Neutrophil (primary cell): ENCODE data around the gene OPA3.

Source experiments
- H3K27ac ChIP-seq: fragments of 200-600 bp; sonication (generic); 2 replicates; pipeline ENCODE4 v1.5.1; 2016; ENCODE audit warnings: mild to moderate bottlenecking, moderate library complexity
- H3K27me3 ChIP-seq: fragments of 200-600 bp; sonication (generic); 2 replicates; pipeline ENCODE4 v1.6.0; 2016; ENCODE audit warnings: mild to moderate bottlenecking
- H3K36me3 ChIP-seq: fragments of 200-600 bp; sonication (generic); 2 replicates; pipeline ENCODE4 v1.5.1; 2017
- H3K4me1 ChIP-seq, 2 experiments: fragments of 200-600 bp in 1 of 2; sonication (generic) in 1 of 2; 1 replicate in 1 of 2; 2 replicates in 1 of 2; pipeline versions ENCODE4 v1.5.1 to v1.6.1; 2013 to 2016; ENCODE audit warnings: low read depth in 1 of 2, low read length in 1 of 2, mild to moderate bottlenecking in 1 of 2, moderate library complexity in 1 of 2; ENCODE audit not compliant: control insufficient read depth in 1 of 2, insufficient read depth in 1 of 2
- H3K4me3 ChIP-seq, 2 experiments: fragments of 200-600 bp in 1 of 2; sonication (generic) in 1 of 2; 1 replicate in 1 of 2; 2 replicates in 1 of 2; pipeline ENCODE4 v1.5.1; 2013 to 2016; ENCODE audit warnings: low read depth in 1 of 2, low read length in 1 of 2, mild to moderate bottlenecking in 1 of 2, moderate library complexity in 1 of 2
- H3K9me3 ChIP-seq: fragments of 200-600 bp; sonication (generic); 2 replicates; pipeline ENCODE4 v1.5.1; 2016
- TF ChIP-seq, protein P1 (sequence below): fragments of 200-600 bp; sonication (generic); IDR thresholded peaks from 2 replicates; pipeline ENCODE4 v1.5.1; 2016; ENCODE audit warnings: antibody characterized with exemption

The OPA3 gene

DNA sequence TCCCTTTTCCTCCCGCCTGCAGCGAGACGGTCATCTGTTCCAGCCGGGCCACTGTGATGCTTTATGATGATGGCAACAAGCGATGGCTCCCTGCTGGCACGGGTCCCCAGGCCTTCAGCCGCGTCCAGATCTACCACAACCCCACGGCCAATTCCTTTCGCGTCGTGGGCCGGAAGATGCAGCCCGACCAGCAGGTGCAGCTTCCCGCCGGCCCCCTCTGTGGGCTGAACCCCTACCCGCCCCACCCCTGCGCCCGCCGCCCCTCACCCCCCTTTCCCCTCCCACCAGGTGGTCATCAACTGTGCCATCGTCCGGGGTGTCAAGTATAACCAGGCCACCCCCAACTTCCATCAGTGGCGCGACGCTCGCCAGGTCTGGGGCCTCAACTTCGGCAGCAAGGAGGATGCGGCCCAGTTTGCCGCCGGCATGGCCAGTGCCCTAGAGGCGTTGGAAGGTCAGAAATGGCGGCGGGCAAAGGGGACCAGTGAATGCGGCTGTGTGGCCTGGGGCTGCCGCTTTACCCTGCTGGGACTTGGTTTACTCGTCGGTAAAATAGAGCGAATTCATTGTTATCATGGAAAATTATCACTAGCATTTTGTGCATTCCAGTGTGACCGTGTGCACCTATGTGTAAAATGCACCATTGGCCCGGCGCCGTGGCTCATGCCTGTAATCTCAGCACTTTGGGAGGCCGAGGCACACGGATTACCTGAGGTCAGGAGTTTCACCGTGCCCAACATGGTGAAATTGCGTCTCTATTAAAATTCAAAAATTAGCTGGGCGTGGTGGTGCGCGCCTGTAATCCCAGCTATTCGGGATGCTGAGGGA lies 66.7 kb downstream of the OPA3 start:
- Histone ChIP-seq H3K9me3 (no peaks in the 10 kb centered on the region), H3K4me3 (no peak overlapping the region), H3K27ac (peak overlapping the region; percentile 100), H3K36me3 (peaks cover 86% of the 10 kb centered on the region), H3K4me1 (peaks cover 81 to 89% of the 10 kb centered on the region in 2 experiments), H3K27me3 (no peaks in the 10 kb centered on the region)
- TF ChIP-seq, protein P1, sequence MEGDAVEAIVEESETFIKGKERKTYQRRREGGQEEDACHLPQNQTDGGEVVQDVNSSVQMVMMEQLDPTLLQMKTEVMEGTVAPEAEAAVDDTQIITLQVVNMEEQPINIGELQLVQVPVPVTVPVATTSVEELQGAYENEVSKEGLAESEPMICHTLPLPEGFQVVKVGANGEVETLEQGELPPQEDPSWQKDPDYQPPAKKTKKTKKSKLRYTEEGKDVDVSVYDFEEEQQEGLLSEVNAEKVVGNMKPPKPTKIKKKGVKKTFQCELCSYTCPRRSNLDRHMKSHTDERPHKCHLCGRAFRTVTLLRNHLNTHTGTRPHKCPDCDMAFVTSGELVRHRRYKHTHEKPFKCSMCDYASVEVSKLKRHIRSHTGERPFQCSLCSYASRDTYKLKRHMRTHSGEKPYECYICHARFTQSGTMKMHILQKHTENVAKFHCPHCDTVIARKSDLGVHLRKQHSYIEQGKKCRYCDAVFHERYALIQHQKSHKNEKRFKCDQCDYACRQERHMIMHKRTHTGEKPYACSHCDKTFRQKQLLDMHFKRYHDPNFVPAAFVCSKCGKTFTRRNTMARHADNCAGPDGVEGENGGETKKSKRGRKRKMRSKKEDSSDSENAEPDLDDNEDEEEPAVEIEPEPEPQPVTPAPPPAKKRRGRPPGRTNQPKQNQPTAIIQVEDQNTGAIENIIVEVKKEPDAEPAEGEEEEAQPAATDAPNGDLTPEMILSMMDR: no peak

DNA sequence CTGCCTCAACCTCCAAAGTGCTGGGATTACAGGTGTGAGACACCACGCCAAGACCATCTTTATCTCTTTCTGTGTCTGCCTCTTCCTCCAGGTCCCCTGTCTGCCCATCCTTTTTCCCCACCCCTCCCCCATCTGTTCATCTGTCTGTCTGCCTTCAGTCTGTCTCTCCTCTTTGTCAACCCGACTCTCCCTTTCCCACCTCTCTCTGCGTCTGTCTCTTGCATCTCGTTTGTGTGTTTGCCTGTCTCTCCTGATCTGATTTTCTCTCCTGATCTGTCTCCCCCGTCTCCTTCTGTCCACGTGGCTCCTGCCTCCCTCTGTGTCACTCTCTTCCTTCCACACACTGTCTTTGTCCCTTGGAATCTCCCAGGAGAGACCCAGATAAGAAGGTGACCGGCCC lies 67.4 kb downstream of the OPA3 start:
- peaks cover 82 to 89% of the 10 kb centered on the region in 2 experiments for H3K4me1 ChIP-seq
- peaks cover 80% of the 10 kb centered on the region for H3K36me3 ChIP-seq

DNA sequence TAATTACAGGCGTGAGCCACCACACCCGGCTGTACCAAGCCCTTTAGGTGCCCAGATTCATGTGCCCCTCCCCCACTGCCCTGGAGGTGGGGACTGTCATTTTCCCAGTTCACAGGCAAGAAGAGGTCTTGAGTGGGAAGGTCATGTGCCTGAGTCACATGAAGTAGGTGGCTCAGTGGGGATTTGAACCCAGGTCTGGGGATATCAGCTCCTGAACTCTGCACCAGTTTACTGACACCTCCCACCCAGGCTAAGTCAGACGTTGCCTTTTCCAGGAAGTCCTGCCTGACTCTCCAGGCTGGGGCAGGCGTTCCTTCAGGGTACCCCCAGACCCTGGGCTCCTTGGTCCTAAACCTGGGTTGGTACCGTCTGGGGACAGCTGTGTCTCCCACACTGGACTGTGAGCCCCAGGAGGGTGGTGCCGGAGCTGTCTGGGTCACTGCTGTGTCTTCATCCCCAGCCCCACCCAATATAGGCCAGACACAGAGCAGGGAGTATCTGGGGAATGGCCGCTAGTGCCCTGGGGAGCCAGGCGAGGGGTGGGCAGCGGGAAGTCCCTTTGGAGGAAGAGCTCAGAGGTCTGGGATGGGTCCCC lies 68.7 kb downstream of the OPA3 start:
- TF ChIP-seq, protein P1: no peak
- no peaks in the 10 kb centered on the region for H3K9me3 ChIP-seq
- peaks cover 76% of the 10 kb centered on the region for H3K36me3 ChIP-seq
- H3K4me1 ChIP-seq: peaks cover 89 to 90% of the 10 kb centered on the region in 2 experiments
- H3K27me3 ChIP-seq: no peaks in the 10 kb centered on the region
- H3K27ac ChIP-seq: peak overlapping the region; percentile 100
- H3K4me3 ChIP-seq: peak overlapping the region; percentile 71 to 98

More for the DNA sequence above, 67.4 kb downstream of the OPA3 start:
- TF ChIP-seq, protein P1: no peak
- Histone ChIP-seq H3K27ac (peak overlapping the region; percentile 100), H3K9me3 (no peaks in the 10 kb centered on the region), H3K27me3 (no peaks in the 10 kb centered on the region), H3K4me3 (peak overlapping the region in 1 of 2 experiments; percentile 98)

DNA sequence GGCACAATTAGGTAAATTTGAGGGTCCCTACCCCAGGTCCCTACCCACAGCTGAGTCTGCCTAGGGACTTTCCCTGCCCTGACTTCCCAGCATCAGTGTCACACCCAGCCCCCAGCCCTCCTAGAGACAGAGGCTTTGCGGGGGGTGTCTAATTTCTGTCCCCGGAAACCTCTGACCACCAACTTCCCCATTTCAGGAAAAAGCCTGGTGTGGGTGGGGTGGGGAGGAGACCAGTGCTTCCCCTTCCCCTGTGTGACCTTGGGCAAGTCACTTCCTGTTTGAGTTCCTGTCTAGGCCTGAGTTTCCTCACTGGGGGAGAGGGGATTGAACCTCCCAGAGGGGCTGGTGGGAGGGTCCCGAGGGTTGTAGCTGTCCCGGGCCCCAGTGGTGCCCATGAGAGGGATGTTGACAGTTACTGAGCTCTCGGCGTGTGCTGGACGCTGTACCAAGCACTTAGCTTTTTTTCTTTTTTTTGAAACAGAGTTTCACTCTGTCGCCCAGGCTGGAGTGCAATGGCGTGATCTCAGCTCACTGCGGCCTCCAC lies 69.4 kb downstream of the OPA3 start:
- peaks cover 89 to 90% of the 10 kb centered on the region in 2 experiments for H3K4me1 ChIP-seq
- peak overlapping the region; percentile 71 to 98 for H3K4me3 ChIP-seq
- no peaks in the 10 kb centered on the region for H3K9me3 ChIP-seq
- TF ChIP-seq, protein P1: peak; percentile 29
- no peaks in the 10 kb centered on the region for H3K27me3 ChIP-seq
- peaks cover 74% of the 10 kb centered on the region for H3K36me3 ChIP-seq
- H3K27ac ChIP-seq: peak overlapping the region; percentile 100

DNA sequence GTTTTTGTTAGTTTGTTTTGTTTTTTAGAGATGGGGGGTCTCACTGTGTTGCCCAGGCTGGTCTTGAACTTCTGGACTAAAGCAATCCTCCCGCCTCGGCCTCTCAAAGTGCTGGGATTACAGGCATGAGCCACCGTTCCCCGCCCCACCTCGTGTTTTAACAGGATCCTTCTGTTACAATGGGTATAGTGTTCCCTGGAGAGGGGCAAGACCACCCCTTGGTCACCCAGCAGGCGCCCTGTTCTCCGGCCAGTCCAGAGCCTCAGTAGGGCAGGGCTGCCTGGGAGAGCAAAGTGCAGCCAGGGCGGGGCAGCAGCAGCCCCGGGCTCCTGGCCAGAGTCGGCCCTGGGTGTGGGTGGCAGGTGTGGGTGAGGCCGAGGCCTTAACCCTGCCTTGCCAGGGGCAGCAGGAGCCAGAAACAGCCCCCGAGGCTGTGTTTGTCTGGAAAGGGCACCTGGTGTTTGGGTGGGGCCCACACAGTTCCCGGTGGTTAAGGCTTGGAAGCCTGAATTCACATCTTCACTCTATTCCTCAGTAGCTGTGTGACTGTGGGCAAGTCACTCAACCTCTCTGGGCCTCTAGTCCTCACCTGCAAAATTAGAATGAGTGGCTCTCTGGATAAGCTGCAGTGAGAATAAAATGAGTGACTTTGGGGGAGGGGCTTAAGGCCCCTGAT lies 70.1 kb downstream of the OPA3 start:
- peak overlapping the region; percentile 100 for H3K27ac ChIP-seq
- no peaks in the 10 kb centered on the region for H3K9me3 ChIP-seq
- H3K4me3 ChIP-seq: peak overlapping the region; percentile 71 to 98
- peaks cover 89 to 93% of the 10 kb centered on the region in 2 experiments for H3K4me1 ChIP-seq
- H3K27me3 ChIP-seq: no peaks in the 10 kb centered on the region
- H3K36me3 ChIP-seq: peaks cover 74% of the 10 kb centered on the region
- TF ChIP-seq, protein P1: no peak
